MCF 10A (cell line): ENCODE results near the gene MOSMO. TPM values are rescaled to one million over a fixed set of nuclear protein-coding genes. Genes with fewer than 3 reads are reported as not detected.

Experiments
- Bru-seq: library from RNA; stranded (reverse); fragments of 400-500 nt; gene quantifications from one replicate; lab custom pipeline; 2021; lab: Mats Ljungman, UMichigan
- BruChase-seq, 2 experiments: library from RNA; stranded (reverse); fragments of 400-500 nt; gene quantifications; one replicate each; lab custom pipeline; 2021; lab: Mats Ljungman, UMichigan
- BruUV-seq: library from RNA; stranded (reverse); fragments of 400-500 nt; replicated peaks from 2 replicates; lab custom pipeline; 2021; lab: Mats Ljungman, UMichigan
- CTCF ChIA-PET: fragments of 300-600 bp; sonication (Branson Sonifier 250); formaldehyde crosslinking; extraction: SDS; loops from one replicate; lab custom pipeline; 2021; ENCODE audit warnings: antibody characterized with exemption, inconsistent platforms; lab: Yijun Ruan, JAX
- POLR2A ChIA-PET: fragments of 300-600, 350-650 bp; sonication (Branson Sonifier 250); formaldehyde crosslinking; extraction: SDS; loops from one replicate; lab custom pipeline; 2020; ENCODE audit warnings: antibody characterized with exemption, inconsistent platforms; lab: Yijun Ruan, JAX
- DNase-seq: peaks from one replicate; pipeline ENCODE4 v3.0.0-alpha.2; 2018; ENCODE audit not compliant: unreplicated experiment
- H3K27ac Mint-ChIP-seq: one replicate; pipeline ENCODE4 v1.8.0; 2022; ENCODE audit warnings: mild to moderate bottlenecking, low read depth, mixed read lengths; ENCODE audit not compliant: unreplicated experiment
- H3K27me3 Mint-ChIP-seq: one replicate; pipeline ENCODE4 v1.8.0; 2022; ENCODE audit warnings: mixed read lengths; ENCODE audit not compliant: insufficient read depth, unreplicated experiment
- H3K36me3 Mint-ChIP-seq: one replicate; pipeline ENCODE4 v1.8.0; 2022; ENCODE audit warnings: mild to moderate bottlenecking, moderate library complexity, mixed read lengths; ENCODE audit not compliant: insufficient read depth, unreplicated experiment
- H3K4me1 Mint-ChIP-seq: one replicate; pipeline ENCODE4 v1.8.0; 2022; ENCODE audit warnings: mixed read lengths; ENCODE audit not compliant: insufficient read depth, unreplicated experiment
- H3K4me3 Mint-ChIP-seq: one replicate; pipeline ENCODE4 v1.8.0; 2022; ENCODE audit warnings: mild to moderate bottlenecking, moderate library complexity, mixed read lengths; ENCODE audit not compliant: unreplicated experiment
- H3K9me3 Mint-ChIP-seq: one replicate; pipeline ENCODE4 v1.8.0; 2022; ENCODE audit warnings: mixed read lengths; ENCODE audit not compliant: unreplicated experiment
- intact Hi-C: fragments of 100-400 bp; cut with micrococcal nuclease; formaldehyde crosslinking; loops from 2 replicates; pipeline ENCODE4 v1.14.1; 2022
- long read RNA-seq: library from polyadenylated mRNA; stranded (forward); transcript quantifications from one replicate; pipeline ENCODE4 v2.0.0, GENCODE V29; 2022
- total RNA-seq: library from RNA; stranded (reverse); gene quantifications from 2 replicates; pipeline ENCODE4 v1.2.3, GENCODE V29; 2022
- TF ChIP-seq, protein P1 (sequence below): fragments of 200-600 bp; IDR thresholded peaks from one replicate; pipeline ENCODE4 v1.8.0; 2022; ENCODE audit warnings: antibody characterized with exemption, mild to moderate bottlenecking; ENCODE audit not compliant: unreplicated experiment

The MOSMO gene
- total RNA-seq (16.4 and 17.1 TPM in 2 replicates), Bru-seq, nascent RNA (percentile 88 among the genes with signal in this experiment), BruChase-seq, experiment 1, labeled RNA remaining after a 6-hour chase (percentile 84 among the genes with signal in this experiment), BruChase-seq, experiment 2, labeled RNA remaining after a 2-hour chase (percentile 82 among the genes with signal in this experiment)
- long read RNA-seq, partial matches to known transcripts = 1 of 5 reads
- long read RNA-seq, other reads (novel, unspliced or antisense) = 4 of 5 reads

DNA sequence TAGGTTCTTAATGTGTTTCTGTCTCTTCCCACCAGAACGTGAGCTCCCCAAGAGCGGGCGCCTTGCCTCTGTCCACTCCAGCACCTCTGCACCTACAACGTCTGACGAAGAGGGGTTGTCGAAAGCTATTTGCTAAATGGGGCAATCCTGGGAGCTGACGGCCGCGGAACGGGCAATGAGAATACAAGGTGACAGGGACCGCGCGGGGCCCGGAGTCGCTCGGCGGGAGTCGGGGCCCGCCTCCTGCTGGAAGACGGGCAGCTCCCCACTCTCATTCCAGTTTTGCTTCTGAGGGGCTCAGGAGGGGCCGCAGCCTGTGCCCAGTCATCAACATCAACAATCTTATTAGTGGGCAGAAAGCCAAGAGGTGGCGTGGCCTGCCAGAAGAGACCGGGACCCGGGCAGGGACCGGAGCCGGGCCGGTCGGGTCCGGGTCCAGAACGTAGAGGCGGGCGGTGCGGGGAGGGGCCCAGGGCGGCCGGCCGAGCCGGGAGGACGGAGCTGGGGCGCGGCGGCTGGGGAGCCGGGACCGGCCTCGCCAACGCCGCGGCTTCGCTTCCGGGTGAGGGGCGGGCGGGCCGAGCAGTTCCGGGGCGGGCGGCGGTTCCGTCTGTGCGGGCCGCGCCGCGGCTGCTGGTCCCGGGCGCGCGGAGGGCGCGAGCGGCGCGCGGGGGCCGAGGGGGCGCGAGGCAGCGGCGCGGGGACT lies at the start of gene MOSMO:
TSS of gene MOSMO (plus strand) at position 603 of the 706 bp plus-strand sequence. CDS start 191 bp downstream, outside the sequence.
- Mint-ChIP-seq H3K27ac (peak within 1 kb of the TSS; percentile 70), H3K4me3 (peak within 1 kb of the TSS; percentile 90), H3K27me3 (no peaks in the 10 kb centered on the region), H3K4me1 (peaks cover 26% of the 10 kb centered on the region), H3K36me3 (peaks cover 9% of the 10 kb centered on the region), H3K9me3 (no peaks in the 10 kb centered on the region)
- TF ChIP-seq, protein P1, sequence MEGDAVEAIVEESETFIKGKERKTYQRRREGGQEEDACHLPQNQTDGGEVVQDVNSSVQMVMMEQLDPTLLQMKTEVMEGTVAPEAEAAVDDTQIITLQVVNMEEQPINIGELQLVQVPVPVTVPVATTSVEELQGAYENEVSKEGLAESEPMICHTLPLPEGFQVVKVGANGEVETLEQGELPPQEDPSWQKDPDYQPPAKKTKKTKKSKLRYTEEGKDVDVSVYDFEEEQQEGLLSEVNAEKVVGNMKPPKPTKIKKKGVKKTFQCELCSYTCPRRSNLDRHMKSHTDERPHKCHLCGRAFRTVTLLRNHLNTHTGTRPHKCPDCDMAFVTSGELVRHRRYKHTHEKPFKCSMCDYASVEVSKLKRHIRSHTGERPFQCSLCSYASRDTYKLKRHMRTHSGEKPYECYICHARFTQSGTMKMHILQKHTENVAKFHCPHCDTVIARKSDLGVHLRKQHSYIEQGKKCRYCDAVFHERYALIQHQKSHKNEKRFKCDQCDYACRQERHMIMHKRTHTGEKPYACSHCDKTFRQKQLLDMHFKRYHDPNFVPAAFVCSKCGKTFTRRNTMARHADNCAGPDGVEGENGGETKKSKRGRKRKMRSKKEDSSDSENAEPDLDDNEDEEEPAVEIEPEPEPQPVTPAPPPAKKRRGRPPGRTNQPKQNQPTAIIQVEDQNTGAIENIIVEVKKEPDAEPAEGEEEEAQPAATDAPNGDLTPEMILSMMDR = no peak
- TSS peak; percentile 68 for BruUV-seq
- intact Hi-C loops = no loop called here
- ChIA-PET POLR2A (interaction anchor here (0.5 to 6.5 kb wide), 13 partner anchors 10 to 222 kb away, joined by 3 to 78 read pairs (median 12); partner anchors contain the start of gene UQCRC2), CTCF (interaction anchor here (0.6 to 17.1 kb wide), 13 partner anchors 9 to 181 kb away, joined by 3 to 502 read pairs (median 5); no protein-coding TSS in a partner anchor)
- peak; percentile 74 for DNase-seq

DNA sequence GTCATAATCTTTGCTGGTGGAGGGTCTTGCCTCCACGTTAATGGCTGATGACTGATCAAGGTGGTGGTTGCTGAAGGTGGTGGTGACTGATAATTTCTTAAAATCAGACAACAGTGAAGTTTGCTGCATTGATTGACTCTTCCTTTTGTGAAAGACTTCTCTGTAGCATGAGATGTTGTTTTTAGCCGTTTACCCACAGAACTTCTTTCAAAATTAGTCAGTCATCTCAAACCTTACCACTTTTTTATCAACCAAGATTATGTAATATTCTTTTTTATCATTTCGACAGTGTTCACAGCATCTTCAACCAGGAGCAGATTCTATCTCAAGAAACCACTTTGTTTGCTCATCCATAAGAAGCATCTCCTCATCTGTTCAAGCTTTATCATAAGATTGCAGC lies 48.9 kb upstream of the MOSMO start:
- peaks cover 91% of the 10 kb centered on the region for H3K36me3 Mint-ChIP-seq
- no peak overlapping the region for H3K4me3 Mint-ChIP-seq
- CTCF ChIA-PET = interaction anchor here (0.6 to 1.3 kb wide), 2 partner anchors 15 to 125 kb away, joined by 3 read pairs; no protein-coding TSS in a partner anchor
- intact Hi-C loops = no loop called here
- no peaks in the 10 kb centered on the region for H3K4me1 Mint-ChIP-seq
- TF ChIP-seq, protein P1 = no peak
- POLR2A ChIA-PET = no interaction called here
- no peak for DNase-seq
- no TSS peak for BruUV-seq
- H3K9me3 Mint-ChIP-seq = no peaks in the 10 kb centered on the region
- no peak overlapping the region for H3K27ac Mint-ChIP-seq
- H3K27me3 Mint-ChIP-seq = no peaks in the 10 kb centered on the region

DNA sequence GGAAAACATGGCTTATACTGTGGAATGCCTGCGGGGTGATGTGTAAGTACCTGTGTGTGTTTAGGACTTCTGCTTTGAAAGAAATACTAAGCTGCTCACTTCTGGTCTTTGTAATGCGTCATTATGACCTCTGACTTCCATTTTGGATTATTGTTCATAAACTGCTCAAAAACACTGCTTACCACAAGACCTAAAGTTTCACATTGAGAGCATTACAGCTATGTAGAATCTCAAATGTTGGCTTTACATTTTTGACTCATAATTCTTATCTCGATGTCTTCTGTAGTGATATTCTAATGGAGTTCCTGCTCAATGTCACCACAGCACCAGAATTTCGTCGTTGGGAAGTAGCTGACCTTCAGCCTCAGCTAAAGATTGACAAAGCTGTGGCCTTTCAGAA lies 45.4 kb upstream of the MOSMO start:
- H3K27me3 Mint-ChIP-seq = no peaks in the 10 kb centered on the region
- H3K4me3 Mint-ChIP-seq = no peak overlapping the region
- H3K27ac Mint-ChIP-seq = no peak overlapping the region
- TF ChIP-seq, protein P1 = no peak
- DNase-seq = no peak
- intact Hi-C loops = no loop called here
- no TSS peak for BruUV-seq
- H3K36me3 Mint-ChIP-seq = peaks cover 100% of the 10 kb centered on the region
- ChIA-PET POLR2A (interaction anchor here (4.9 kb wide), 1 partner anchor 9 kb away, joined by 30 read pairs; the partner anchor contains the start of gene UQCRC2), CTCF (interaction anchor here (0.9 to 1.4 kb wide), 2 partner anchors 116 to 226 kb away, joined by 3 to 6 read pairs; no protein-coding TSS in a partner anchor)
- no peaks in the 10 kb centered on the region for H3K9me3 Mint-ChIP-seq
- H3K4me1 Mint-ChIP-seq = no peaks in the 10 kb centered on the region

DNA sequence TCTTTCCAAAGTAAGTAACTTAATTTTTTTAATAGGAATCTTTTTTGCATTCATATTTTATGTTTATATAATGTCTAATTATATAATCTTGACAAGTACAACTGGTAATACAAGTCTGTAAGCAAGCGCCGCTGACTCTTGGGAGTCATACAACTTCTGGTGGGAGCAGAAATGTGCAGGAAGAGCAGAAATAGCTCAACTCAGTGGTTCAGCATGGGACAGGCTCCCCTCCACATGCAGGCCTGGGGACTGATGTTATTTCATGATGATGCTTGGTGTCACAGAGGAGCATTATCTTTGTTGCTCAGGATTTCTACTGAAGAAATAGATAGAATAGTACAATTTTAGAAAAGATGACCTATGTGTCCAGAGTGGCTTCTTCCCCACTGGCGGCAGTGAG lies 44.0 kb upstream of the MOSMO start:
- Mint-ChIP-seq H3K27ac (no peak overlapping the region), H3K9me3 (no peaks in the 10 kb centered on the region)
- TF ChIP-seq, protein P1 = no peak

More for the DNA sequence above, 44.0 kb upstream of the MOSMO start:
- no peak for DNase-seq
- peaks cover 100% of the 10 kb centered on the region for H3K36me3 Mint-ChIP-seq
- no TSS peak for BruUV-seq
- ChIA-PET POLR2A (interaction anchor here (4.9 kb wide), 1 partner anchor 11 kb away, joined by 30 read pairs; the partner anchor contains the start of gene UQCRC2), CTCF (interaction anchor here (0.6 to 1.5 kb wide), 2 partner anchors 12 to 336 kb away, joined by 3 read pairs; no protein-coding TSS in a partner anchor)
- H3K27me3 Mint-ChIP-seq = no peaks in the 10 kb centered on the region
- no peak overlapping the region for H3K4me3 Mint-ChIP-seq
- intact Hi-C loops = no loop called here
- no peaks in the 10 kb centered on the region for H3K4me1 Mint-ChIP-seq
